ENCODE data around the gene LRG1.

The LRG1 gene

GRCh38 chr19:4492337-4493103, 47.3 kb downstream of the LRG1 start:
- DNase-seq, result no peak

GRCh38 chr19:4491446-4491845, 48.4 kb downstream of the LRG1 start:
- DNase-seq, result no peak

GRCh38 chr19:4488496-4488895, 51.3 kb downstream of the LRG1 start:
- DNase-seq, result no peak

- DNase-seq, result no peak
Measured at GRCh38 chr19:4487572-4487971, 52.3 kb downstream of the LRG1 start.

Data from suppressor macrophage treated with lipopolysaccharide for 4 hours (primary cell).